Caco-2 (cell line): ENCODE data around the gene SPTSSB. TPM values are rescaled to one million over a fixed set of nuclear protein-coding genes. Genes with fewer than 3 reads are reported as not detected.

ENCODE experiments used
- BruUV-seq: library from RNA; stranded (reverse); fragments of 400-500 nt; replicated peaks from 2 replicates; lab custom pipeline; 2021; lab: Mats Ljungman, UMichigan
- CTCF ChIA-PET: fragments of 300-600 bp; sonication (Branson Sonifier 250); formaldehyde crosslinking; loops from one replicate; lab custom pipeline; 2022; ENCODE audit warnings: antibody characterized with exemption; lab: Charles Lee
- POLR2A ChIA-PET: fragments of 300-600 bp; sonication (Branson Sonifier 250); formaldehyde crosslinking; loops from one replicate; lab custom pipeline; 2022; ENCODE audit warnings: antibody characterized with exemption; lab: Charles Lee
- DNase-seq, 2 experiments: peaks; one replicate each; pipeline versions ENCODE4 v3.0.0 to v3.0.0-alpha.2; 2020 to 2022
- H3K27me3 ChIP-seq: replicated peaks from 2 replicates; pipeline ENCODE4 v1.6.0; 2011; ENCODE audit warnings: low read length; ENCODE audit not compliant: control insufficient read depth, insufficient read depth
- H3K36me3 ChIP-seq: 2 replicates; pipeline ENCODE4 v1.5.1; 2011; ENCODE audit warnings: low read length; ENCODE audit not compliant: control insufficient read depth, insufficient read depth
- H3K4me1 ChIP-seq: fragments of 250-450 bp; sonication (Bioruptor Pico); 2 replicates; pipeline ENCODE4 v1.5.1; 2020; ENCODE audit warnings: mild to moderate bottlenecking
- H3K4me3 ChIP-seq: 2 replicates; pipeline ENCODE4 v1.5.1; 2011; ENCODE audit warnings: low read depth, mild to moderate bottlenecking, control low read depth, low read length
- H3K9me3 ChIP-seq: fragments of 250-450 bp; sonication (Bioruptor Pico); 2 replicates; pipeline ENCODE4 v1.5.1; 2020; ENCODE audit warnings: mild to moderate bottlenecking, moderate library complexity
- H3K27ac Mint-ChIP-seq: one replicate; pipeline ENCODE4 v1.8.0; 2022; ENCODE audit warnings: mixed read lengths; ENCODE audit not compliant: unreplicated experiment
- H3K27me3 Mint-ChIP-seq: one replicate; pipeline ENCODE4 v1.8.0; 2022; ENCODE audit warnings: mixed read lengths; ENCODE audit not compliant: insufficient read depth, unreplicated experiment
- H3K36me3 Mint-ChIP-seq: one replicate; pipeline ENCODE4 v1.8.0; 2022; ENCODE audit warnings: mild to moderate bottlenecking, mixed read lengths; ENCODE audit not compliant: insufficient read depth, unreplicated experiment
- H3K4me1 Mint-ChIP-seq: one replicate; pipeline ENCODE4 v1.8.0; 2022; ENCODE audit warnings: low read depth, mixed read lengths; ENCODE audit not compliant: unreplicated experiment
- H3K4me3 Mint-ChIP-seq: one replicate; pipeline ENCODE4 v1.8.0; 2022; ENCODE audit warnings: mild to moderate bottlenecking, moderate library complexity, mixed read lengths; ENCODE audit not compliant: unreplicated experiment
- H3K9me3 Mint-ChIP-seq: one replicate; pipeline ENCODE4 v1.8.0; 2022; ENCODE audit warnings: mixed read lengths; ENCODE audit not compliant: unreplicated experiment
- CTCF ChIP-seq, 2 experiments: fragments of 200-600 bp in 1 of 2; IDR thresholded peaks; 1 replicate in 1 of 2; 2 replicates in 1 of 2; pipeline versions ENCODE4 v1.5.1 to v1.8.0; 2011 to 2022; ENCODE audit warnings: antibody characterized with exemption in 1 of 2, control low read depth in 1 of 2, inconsistent platforms in 1 of 2, low read depth in 1 of 2, low read length in 1 of 2, mild to moderate bottlenecking in 1 of 2, moderate library complexity in 1 of 2; ENCODE audit not compliant: insufficient read depth in 1 of 2, severe bottlenecking in 1 of 2, unreplicated experiment in 1 of 2
- intact Hi-C: fragments of 100-400 bp; cut with micrococcal nuclease; formaldehyde crosslinking; loops from one replicate; pipeline ENCODE4 v1.10.0; 2022; ENCODE audit not compliant: unreplicated experiment
- total RNA-seq: library from RNA; stranded (reverse); gene quantifications from 2 replicates; pipeline ENCODE4 v1.2.3, GENCODE V29; 2022

The SPTSSB gene
- total RNA-seq, 1 experiment from 2014 or later = 51.6 TPM

- no peak for TF ChIP-seq CTCF (IDR thresholded peaks at IDR 0.05; ENCODE audit: insufficient read depth in 1 of 2, low read depth in 1 of 2, low read length in 1 of 2, severe bottlenecking in 1 of 2, unreplicated experiment in 1 of 2)
- H3K4me3 Mint-ChIP-seq = no peak overlapping the region
Measured at GRCh38 chr3:161355508-161355907, 15.8 kb downstream of the SPTSSB start.

DNA sequence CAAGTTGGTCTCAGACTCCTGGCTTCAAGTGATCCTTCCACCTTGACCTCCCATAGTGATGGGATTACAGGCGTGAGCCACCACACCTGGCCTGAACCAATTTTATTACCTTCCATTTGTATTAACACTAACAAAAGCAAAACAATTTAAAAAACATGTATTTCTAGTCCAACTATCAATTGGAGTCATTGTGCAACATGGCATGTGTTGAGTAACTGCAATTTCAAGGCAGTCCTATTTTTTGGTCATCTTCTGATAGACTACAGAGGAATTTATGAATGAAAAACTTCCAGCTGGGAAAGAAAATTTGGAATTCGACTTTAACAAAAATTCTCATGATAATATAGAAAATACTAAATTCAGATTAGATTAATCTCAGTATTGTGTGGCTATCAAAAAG lies 16.8 kb downstream of the SPTSSB start:
- no peak overlapping the region for H3K27ac Mint-ChIP-seq
- POLR2A ChIA-PET = no interaction called here
- H3K9me3 Mint-ChIP-seq = no peaks in the 10 kb centered on the region
- no peaks in the 10 kb centered on the region for H3K4me1 Mint-ChIP-seq
- no peak for TF ChIP-seq CTCF (IDR thresholded peaks at IDR 0.05; ENCODE audit: insufficient read depth in 1 of 2, low read depth in 1 of 2, low read length in 1 of 2, severe bottlenecking in 1 of 2, unreplicated experiment in 1 of 2)
- Histone ChIP-seq H3K9me3 (no peaks in the 10 kb centered on the region), H3K4me1 (no peaks in the 10 kb centered on the region), H3K27me3 (no peaks in the 10 kb centered on the region), H3K4me3 (no peak overlapping the region), H3K36me3 (no peaks in the 10 kb centered on the region; the same call in 1 of the 2 replicates)
- no peaks in the 10 kb centered on the region for H3K27me3 Mint-ChIP-seq
- peaks cover 23% of the 10 kb centered on the region for H3K36me3 Mint-ChIP-seq
- DNase-seq = no peak
- no peak overlapping the region for H3K4me3 Mint-ChIP-seq
- CTCF ChIA-PET = no interaction called here
- BruUV-seq = no TSS peak
- intact Hi-C loops = no loop called here

More at GRCh38 chr3:161355508-161355907, 15.8 kb downstream of the SPTSSB start:
- Histone ChIP-seq H3K9me3 (no peaks in the 10 kb centered on the region), H3K4me1 (no peaks in the 10 kb centered on the region), H3K4me3 (no peak overlapping the region), H3K36me3 (no peaks in the 10 kb centered on the region; the same call in 1 of the 2 replicates), H3K27me3 (no peaks in the 10 kb centered on the region)
- Mint-ChIP-seq H3K36me3 (peaks cover 23% of the 10 kb centered on the region), H3K27ac (no peak overlapping the region), H3K4me1 (no peaks in the 10 kb centered on the region), H3K9me3 (no peaks in the 10 kb centered on the region), H3K27me3 (no peaks in the 10 kb centered on the region)
- no peak for DNase-seq
- ChIA-PET POLR2A (no interaction called here), CTCF (no interaction called here)
- intact Hi-C loops = no loop called here
- no TSS peak for BruUV-seq

- H3K36me3 ChIP-seq = peaks cover 2% of the 10 kb centered on the region; the same call in 1 of the 2 replicates
- Mint-ChIP-seq H3K27ac (no peak overlapping the region), H3K9me3 (no peaks in the 10 kb centered on the region), H3K36me3 (peaks cover 19% of the 10 kb centered on the region), H3K4me1 (peaks cover 6% of the 10 kb centered on the region), H3K27me3 (no peaks in the 10 kb centered on the region), H3K4me3 (no peak overlapping the region)
- POLR2A ChIA-PET = no interaction called here
- H3K4me1 ChIP-seq = no peaks in the 10 kb centered on the region
- TF ChIP-seq CTCF (IDR thresholded peaks at IDR 0.05; ENCODE audit: insufficient read depth in 1 of 2, low read depth in 1 of 2, low read length in 1 of 2, severe bottlenecking in 1 of 2, unreplicated experiment in 1 of 2) = no peak
- no peak overlapping the region for H3K4me3 ChIP-seq
- no peaks in the 10 kb centered on the region for H3K9me3 ChIP-seq
- H3K27me3 ChIP-seq = no peaks in the 10 kb centered on the region
- DNase-seq = no peak
- intact Hi-C loops = no loop called here
- CTCF ChIA-PET = no interaction called here
- no TSS peak for BruUV-seq
Measured at GRCh38 chr3:161351330-161351729, 20.0 kb downstream of the SPTSSB start.
